Suprapubic skin (tissue), 4 donors: ENCODE data around the gene RGS6. TPM values are rescaled to one million over a fixed set of nuclear protein-coding genes. Genes with fewer than 3 reads are reported as not detected.

Experiments
- DNase-seq, 2 donors: peaks; one replicate each; pipeline ENCODE4 v3.0.0-alpha.2; 2019; ENCODE audit warnings: low spot score in 2 of 2
- H3K27ac ChIP-seq: fragments of 200-600 bp; sonication (generic); one replicate; pipeline ENCODE4 v1.5.1; 2019
- H3K27me3 ChIP-seq: fragments of 200-600 bp; sonication (generic); one replicate; pipeline ENCODE4 v1.5.1; 2019
- H3K36me3 ChIP-seq: fragments of 200-600 bp; sonication (generic); one replicate; pipeline ENCODE4 v1.5.1; 2019
- H3K4me1 ChIP-seq: fragments of 200-600 bp; sonication (generic); one replicate; pipeline ENCODE4 v1.5.1; 2019
- H3K4me3 ChIP-seq: fragments of 200-600 bp; sonication (generic); one replicate; pipeline ENCODE4 v1.5.1; 2019; ENCODE audit warnings: mild to moderate bottlenecking
- H3K9me3 ChIP-seq: fragments of 200-600 bp; sonication (generic); one replicate; pipeline ENCODE4 v1.5.1; 2019
- EP300 ChIP-seq: sonication (generic); formaldehyde crosslinking; IDR thresholded peaks from one replicate; pipeline ENCODE4 v1.6.1; 2017; ENCODE audit warnings: antibody characterized with exemption
- POLR2A ChIP-seq, 2 donors: fragments of 450-650 bp; IDR thresholded peaks; one replicate each; pipeline ENCODE4 v1.6.1; 2017; ENCODE audit warnings: antibody characterized with exemption in 2 of 2, mild to moderate bottlenecking in 2 of 2, moderate library complexity in 2 of 2
- POLR2AphosphoS5 ChIP-seq, 3 donors: sonication (generic); formaldehyde crosslinking; IDR thresholded peaks; one replicate each; pipeline ENCODE4 v1.6.1; 2017; ENCODE audit warnings: antibody characterized with exemption in 3 of 3
- WGBS: methylation state at CpG from one replicate; pipeline ENCODE4 v1.1.5; 2018; 5-methylcytosine and 5-hydroxymethylcytosine counted together
- total RNA-seq, 4 donors: library from RNA; depleted of rRNA; stranded (reverse); fragments of >200 nt; gene quantifications; one replicate each; pipeline ENCODE4 v1.1.0, GENCODE V29; 2016
- TF ChIP-seq, protein P1 (sequence below), 2 donors: fragments of 200-600 bp in 1 of 2; fragments of 450-650 bp in 1 of 2; sonication (generic) in 1 of 2; IDR thresholded peaks; one replicate each; pipeline ENCODE4 v1.5.1; 2016 to 2019; ENCODE audit warnings: antibody characterized with exemption in 2 of 2, mild to moderate bottlenecking in 1 of 2, moderate library complexity in 1 of 2

The RGS6 gene
- total RNA-seq, 4 donors from 2014 or later = 0.08 to 4.4 (median 1.0) TPM

DNA sequence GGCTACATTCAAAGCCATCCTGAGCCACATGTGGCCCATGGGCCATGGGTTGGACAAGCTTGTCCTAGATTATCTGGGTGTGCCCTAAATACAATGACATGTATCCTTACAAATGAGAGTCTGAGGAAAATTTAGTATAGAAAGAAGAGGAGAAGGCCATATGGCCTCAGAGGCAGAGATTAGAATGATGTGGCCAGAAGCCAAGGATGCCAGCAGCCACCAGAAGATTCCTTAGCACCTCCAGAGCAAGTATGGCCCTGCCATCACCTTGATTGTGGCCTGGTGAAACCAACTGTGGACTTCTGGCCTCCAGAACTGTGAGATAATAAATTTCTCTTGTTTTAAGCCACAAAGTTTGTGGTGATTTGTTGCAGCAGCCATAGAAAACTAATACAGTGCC, 436.9 kb downstream of the RGS6 start:
- Histone ChIP-seq H3K27ac (no peak overlapping the region), H3K36me3 (no peaks in the 10 kb centered on the region), H3K9me3 (no peaks in the 10 kb centered on the region), H3K4me3 (no peak overlapping the region), H3K27me3 (no peaks in the 10 kb centered on the region), H3K4me1 (no peaks in the 10 kb centered on the region)
- no peak for TF ChIP-seq POLR2AphosphoS5 (IDR thresholded peaks at IDR 0.05)
- TF ChIP-seq POLR2A (IDR thresholded peaks at IDR 0.05) = no peak
- TF ChIP-seq, protein P1, sequence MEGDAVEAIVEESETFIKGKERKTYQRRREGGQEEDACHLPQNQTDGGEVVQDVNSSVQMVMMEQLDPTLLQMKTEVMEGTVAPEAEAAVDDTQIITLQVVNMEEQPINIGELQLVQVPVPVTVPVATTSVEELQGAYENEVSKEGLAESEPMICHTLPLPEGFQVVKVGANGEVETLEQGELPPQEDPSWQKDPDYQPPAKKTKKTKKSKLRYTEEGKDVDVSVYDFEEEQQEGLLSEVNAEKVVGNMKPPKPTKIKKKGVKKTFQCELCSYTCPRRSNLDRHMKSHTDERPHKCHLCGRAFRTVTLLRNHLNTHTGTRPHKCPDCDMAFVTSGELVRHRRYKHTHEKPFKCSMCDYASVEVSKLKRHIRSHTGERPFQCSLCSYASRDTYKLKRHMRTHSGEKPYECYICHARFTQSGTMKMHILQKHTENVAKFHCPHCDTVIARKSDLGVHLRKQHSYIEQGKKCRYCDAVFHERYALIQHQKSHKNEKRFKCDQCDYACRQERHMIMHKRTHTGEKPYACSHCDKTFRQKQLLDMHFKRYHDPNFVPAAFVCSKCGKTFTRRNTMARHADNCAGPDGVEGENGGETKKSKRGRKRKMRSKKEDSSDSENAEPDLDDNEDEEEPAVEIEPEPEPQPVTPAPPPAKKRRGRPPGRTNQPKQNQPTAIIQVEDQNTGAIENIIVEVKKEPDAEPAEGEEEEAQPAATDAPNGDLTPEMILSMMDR (IDR thresholded peaks at IDR 0.05) = no peak
- no peak for TF ChIP-seq EP300
- no peak for DNase-seq

GRCh38 chr14:72377016-72377415, 444.8 kb downstream of the RGS6 start:
- Histone ChIP-seq H3K9me3 (no peaks in the 10 kb centered on the region), H3K4me3 (no peak overlapping the region), H3K27me3 (no peaks in the 10 kb centered on the region), H3K36me3 (no peaks in the 10 kb centered on the region), H3K4me1 (no peaks in the 10 kb centered on the region), H3K27ac (no peak overlapping the region)
- TF ChIP-seq EP300 = no peak
- no peak for TF ChIP-seq POLR2A (IDR thresholded peaks at IDR 0.05)
- TF ChIP-seq, protein P1 (IDR thresholded peaks at IDR 0.05) = no peak
- no peak for TF ChIP-seq POLR2AphosphoS5 (IDR thresholded peaks at IDR 0.05)
- 65% methylated on average over 3 of the region's 3 CpGs for WGBS
- no peak for DNase-seq

- no peak for DNase-seq
- Histone ChIP-seq H3K4me3 (no peak overlapping the region), H3K36me3 (no peaks in the 10 kb centered on the region), H3K4me1 (no peaks in the 10 kb centered on the region), H3K27me3 (no peaks in the 10 kb centered on the region), H3K9me3 (no peaks in the 10 kb centered on the region), H3K27ac (no peak overlapping the region)
- TF ChIP-seq EP300 (no peak), POLR2A (IDR thresholded peaks at IDR 0.05) (no peak), POLR2AphosphoS5 (IDR thresholded peaks at IDR 0.05) (no peak)
- TF ChIP-seq, protein P1 (IDR thresholded peaks at IDR 0.05) = no peak
- WGBS = 97% methylated on average over 1 of the region's 1 CpG
These were observed 448.2 kb downstream of the RGS6 start for GRCh38 chr14:72380456-72380855.

GRCh38 chr14:72383865-72384264, 451.6 kb downstream of the RGS6 start:
- no peak for DNase-seq
- Histone ChIP-seq H3K27me3 (no peaks in the 10 kb centered on the region), H3K9me3 (no peaks in the 10 kb centered on the region), H3K4me3 (no peak overlapping the region), H3K27ac (no peak overlapping the region), H3K4me1 (no peaks in the 10 kb centered on the region), H3K36me3 (no peaks in the 10 kb centered on the region)
- no peak for TF ChIP-seq POLR2A (IDR thresholded peaks at IDR 0.05)
- TF ChIP-seq, protein P1 (IDR thresholded peaks at IDR 0.05) = no peak
- no peak for TF ChIP-seq POLR2AphosphoS5 (IDR thresholded peaks at IDR 0.05)
- TF ChIP-seq EP300 = no peak
- 57% methylated on average over 5 of the region's 5 CpGs for WGBS

GRCh38 chr14:72387726-72388125, 455.5 kb downstream of the RGS6 start:
- Histone ChIP-seq H3K36me3 (no peaks in the 10 kb centered on the region), H3K4me1 (no peaks in the 10 kb centered on the region), H3K9me3 (no peaks in the 10 kb centered on the region), H3K4me3 (no peak overlapping the region), H3K27me3 (no peaks in the 10 kb centered on the region), H3K27ac (no peak overlapping the region)
- no peak for TF ChIP-seq POLR2AphosphoS5 (IDR thresholded peaks at IDR 0.05)
- TF ChIP-seq, protein P1 (IDR thresholded peaks at IDR 0.05) = no peak
- no peak for TF ChIP-seq POLR2A (IDR thresholded peaks at IDR 0.05)
- TF ChIP-seq EP300 = no peak
- 78% methylated on average over 3 of the region's 3 CpGs for WGBS
- no peak for DNase-seq
